Globus pallidus (tissue), 1 donor: ENCODE results near the gene TULP1.
"Not testable (repeated sequence)": the region's sequence is repeated elsewhere in the genome, so short reads cannot be mapped to it uniquely, and the experiment has no call there.

ENCODE experiments used
- DNase-seq: peaks from one replicate; pipeline ENCODE4 v3.0.0-alpha.2; 2015; ENCODE audit warnings: low spot score

TULP1 gene

DNA sequence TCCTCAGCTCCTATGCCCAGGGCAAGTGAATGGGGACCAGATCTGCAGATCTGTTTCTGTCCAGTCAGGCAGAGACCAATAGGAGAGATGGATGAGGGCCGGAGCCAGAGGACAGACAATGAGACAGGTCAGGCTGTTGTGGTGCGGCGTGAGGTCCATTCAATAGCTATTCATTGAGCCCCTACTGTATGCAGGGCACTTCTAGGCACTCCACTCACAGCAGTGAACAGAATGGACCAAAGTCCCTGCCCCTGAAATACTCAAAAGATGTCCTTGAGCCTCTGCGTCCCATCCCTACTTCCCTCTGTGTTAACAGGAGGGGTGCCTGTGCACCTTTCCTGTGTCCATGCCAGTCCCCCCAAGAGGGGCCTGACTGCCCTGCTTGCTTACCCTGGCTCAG, 8.5 kb upstream of the TULP1 start:
- DNase-seq: no peak

DNA sequence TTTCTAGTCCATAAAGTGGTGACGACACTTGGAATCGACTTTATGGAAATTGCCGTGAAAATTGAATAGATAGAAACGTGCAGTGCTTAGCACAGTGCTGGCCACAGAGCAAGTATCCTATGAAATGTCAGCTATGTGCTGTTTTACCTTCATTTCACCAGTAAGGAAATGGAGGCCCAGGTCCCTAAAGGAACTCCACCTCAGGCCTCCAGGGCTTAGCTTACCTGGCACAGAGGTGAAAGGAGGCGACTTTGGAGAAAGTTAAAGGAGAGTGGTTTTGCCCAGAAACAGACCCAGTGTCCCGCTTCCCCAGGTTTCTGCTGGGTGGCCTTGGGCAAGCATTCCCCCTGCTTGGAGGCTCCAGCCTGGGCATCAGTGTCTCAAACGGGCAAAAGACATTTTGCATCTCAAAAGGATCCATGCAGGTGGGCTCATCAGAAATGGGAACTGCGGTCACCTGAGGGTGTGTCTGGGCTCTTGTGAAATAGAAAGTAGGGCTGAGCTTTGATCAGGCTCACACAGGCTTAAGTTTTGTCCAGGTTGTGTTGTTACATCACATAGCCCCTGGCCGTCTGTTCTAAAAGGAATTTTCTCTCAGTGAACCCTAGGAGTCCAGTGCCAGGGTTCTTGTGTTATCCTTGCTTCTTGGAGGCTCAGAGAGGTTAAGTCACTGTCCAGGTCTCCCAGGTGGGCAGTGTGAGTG, 6.8 kb upstream of the TULP1 start:
- DNase-seq: no peak

DNA sequence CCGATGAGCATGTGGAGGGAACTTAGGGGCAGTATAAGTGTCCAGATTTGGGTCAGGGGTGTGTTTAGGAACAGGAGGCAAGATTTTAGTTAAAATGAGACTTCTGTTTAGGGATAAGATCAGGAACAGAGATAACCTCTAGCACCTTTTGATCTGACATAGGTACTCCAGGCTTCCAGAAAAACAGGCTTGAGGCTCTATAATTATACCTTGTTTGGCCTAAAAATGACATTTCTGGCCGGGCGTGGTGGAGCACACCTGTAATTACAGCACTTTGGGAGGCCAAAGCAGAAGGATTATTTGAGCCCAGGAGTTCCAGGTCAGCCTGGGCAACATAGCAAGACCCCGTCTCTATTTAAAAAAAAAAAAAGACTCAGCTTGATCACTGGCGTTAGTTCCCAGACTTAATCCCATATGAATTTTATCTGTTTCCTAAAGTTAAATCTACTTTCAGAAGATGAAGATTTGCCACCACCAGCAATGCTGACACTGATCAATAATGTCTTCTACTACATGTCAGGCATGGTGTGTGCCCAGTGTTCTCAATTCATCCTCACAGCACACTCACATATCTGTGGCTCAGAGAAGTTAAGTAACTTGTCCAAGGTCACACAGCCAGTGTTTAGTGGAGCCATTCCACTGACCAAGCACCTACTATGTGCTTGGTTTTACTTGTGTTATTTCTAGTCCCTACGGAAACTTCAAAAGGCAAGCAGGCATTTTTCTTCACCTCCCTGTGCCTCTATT, 6.0 kb upstream of the TULP1 start:
- DNase-seq: no peak

DNA sequence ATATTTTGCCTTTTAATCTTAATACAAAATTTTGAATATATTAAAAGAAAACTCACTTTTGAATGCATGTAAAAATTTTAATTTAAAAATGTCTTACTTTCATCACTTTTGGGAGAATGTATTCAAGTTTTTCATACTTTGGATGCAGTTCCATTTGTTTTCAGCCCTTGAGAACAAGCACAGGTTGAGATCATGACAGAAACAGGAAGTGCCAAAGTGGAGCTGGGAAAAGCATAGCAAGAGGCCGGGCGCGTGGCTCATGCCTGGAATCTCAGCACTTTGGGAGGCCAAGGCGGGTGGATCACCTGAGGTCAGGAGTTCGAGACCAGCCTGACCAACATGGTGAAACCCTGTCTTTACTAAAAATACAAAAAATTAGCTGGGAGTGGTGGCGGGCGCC, 5.3 kb upstream of the TULP1 start:
- DNase-seq: not testable (repeated sequence)

- DNase-seq: no peak
Observed at GRCh38 chr6:35516712-35517111, 4.0 kb upstream of the TULP1 start.

- DNase-seq: not testable (repeated sequence)
Observed at GRCh38 chr6:35515939-35516338, 3.2 kb upstream of the TULP1 start.

DNA sequence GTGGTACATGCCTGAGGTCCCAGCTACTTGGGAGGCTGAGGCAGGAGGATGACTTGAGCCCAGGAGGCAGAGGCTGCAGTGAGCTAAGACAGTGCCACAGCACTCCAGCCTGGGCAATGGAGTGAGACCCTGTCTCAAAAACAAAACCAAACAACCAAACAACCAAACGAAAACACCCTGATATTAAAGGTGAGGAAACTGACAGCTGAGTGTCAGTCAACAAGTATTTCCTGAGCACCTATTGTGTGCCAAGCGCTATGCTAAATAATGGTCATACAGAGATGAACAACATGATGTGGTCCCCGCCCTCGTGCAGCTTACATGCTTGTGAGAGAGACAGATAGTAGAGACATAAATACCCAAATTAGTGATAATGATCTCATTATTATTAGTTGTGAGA, 1.9 kb upstream of the TULP1 start:
- DNase-seq: no peak

- DNase-seq: no peak
Observed at GRCh38 chr6:35512006-35512405, 690 bp downstream of the TULP1 start.

DNA sequence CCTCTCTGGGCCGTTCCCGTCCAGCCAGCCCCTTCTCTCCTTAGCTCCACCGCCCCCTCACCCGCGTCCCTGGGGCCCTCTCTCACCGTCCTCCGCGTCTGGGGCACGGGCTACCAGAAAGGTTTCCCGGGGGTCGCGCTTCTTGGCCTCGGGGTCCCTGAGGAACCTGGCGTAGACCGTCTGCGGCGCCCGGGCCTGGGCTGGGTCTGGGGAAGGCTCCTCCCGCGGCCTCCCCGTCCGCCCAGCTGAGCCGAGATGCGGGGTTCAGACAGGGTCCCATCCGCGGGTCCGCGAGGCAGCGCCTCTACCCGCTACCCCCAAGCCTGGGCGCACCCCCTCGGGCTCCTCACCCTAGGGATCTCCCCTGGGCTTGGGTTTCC, 1.1 kb downstream of the TULP1 start:
- no peak for DNase-seq

DNA sequence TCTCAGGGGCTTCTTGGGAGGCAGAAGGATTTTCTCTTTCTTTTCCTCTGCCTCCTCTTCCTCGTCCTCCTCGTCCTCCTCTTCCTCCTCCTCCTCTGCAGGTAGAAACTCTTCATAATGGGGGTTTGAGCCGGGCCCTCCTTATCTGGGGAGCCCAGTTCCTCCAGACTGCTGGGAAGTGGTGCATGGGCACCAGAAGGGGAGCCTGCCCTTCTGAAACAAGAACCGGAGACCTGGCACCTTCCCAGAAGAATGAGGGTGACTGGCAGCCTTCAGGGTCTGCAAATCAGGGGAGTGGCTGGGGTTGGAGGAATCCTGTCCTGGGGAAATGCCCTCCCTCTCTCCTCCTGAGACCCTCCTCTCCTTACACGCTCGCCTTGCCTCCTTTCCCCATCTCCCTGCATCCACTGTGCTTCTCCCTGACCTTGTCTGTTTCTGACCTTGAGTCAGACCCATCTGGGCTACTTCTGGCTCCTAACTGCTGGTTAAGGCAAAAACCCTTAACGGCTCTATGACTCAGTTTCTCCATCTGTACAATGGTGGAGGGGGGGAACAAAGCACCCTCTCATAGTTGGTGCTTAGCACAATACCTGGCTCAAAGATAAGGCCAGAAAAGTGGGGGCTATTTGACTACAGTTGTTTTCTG, 1.7 kb downstream of the TULP1 start:
- no peak for DNase-seq

GRCh38 chr6:35508542-35508941, 4.2 kb downstream of the TULP1 start:
- no peak for DNase-seq

DNA sequence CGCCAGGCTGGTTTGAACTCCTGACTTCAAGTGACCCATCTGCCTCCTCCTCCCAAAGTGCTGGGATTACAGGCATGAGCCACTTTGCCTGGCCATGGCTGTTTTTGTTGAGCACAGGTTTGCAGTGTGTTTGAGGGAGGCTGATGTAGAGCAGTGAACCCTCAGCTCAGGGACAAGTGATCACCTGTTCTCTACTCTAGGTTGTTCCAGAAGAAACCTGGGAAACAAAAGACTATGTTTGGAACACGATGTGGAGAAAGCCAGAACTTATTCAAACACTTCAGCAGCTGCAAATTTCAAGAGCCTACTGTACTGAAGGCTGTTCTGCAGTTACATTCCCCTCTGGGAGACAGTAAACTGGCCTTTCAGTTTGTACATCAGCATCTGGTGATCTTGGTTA, 4.7 kb downstream of the TULP1 start:
- DNase-seq: no peak

GRCh38 chr6:35507221-35507620, 5.5 kb downstream of the TULP1 start:
- no peak for DNase-seq

DNA sequence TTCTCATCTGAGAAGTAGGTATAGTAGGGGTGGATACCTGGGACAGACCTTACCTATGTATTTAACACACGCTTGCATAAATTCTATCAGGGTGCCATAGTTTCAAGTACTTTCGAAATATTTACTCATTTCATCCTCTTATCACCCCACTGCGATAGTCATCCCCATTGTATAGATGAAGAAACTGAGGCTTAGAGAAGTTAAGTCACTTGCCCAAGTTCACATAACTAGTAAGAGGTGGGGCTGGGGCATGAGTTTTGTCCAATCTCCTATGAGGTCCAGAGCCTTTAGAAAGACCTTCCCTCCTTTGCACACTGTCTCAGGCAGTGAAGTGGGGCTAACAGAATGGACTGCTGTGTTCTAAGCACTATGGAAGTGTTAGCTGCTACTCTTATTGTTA, 6.2 kb downstream of the TULP1 start:
- no peak for DNase-seq

DNA sequence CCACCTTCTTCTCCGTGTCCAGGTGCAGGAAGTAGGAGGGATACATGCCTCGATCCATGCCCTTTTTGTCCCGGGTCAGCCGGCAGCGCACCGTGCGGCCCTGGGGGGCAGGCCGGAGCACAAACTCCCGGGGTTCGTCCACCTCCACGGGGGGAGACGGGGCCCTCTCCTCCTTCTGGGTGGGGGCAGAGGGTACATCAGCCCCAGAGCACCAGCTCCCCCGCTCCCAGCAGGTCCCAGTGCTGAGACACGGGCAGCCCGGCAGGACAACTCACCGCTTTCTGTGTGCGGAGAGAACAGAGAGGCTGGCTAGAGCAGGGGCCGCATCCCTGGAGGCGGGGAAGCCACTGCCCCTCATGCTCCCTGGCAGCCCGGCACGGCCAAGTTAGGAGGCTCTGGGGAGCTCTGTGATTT, 6.7 kb downstream of the TULP1 start:
- DNase-seq: no peak

DNA sequence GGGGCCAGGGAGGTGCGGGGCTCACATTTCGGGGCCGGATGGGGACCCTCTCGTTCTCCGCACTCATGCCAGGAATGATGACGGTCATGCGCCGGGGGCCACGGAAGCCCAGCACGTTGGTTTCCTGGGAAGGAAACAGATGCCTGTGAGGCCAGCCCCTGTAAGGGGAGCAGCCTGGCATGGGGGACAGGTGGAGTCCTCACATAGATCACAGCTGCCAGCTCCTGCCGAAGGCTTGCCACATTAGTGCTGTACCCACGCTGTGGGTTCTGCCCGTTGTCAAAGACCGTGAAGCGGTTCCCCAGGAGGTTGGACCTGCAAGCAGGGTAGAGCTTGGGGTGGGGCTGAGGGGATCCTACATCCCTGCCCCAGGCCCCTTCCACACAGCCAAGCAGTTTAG, 9.2 kb downstream of the TULP1 start:
- no peak for DNase-seq

- no peak for DNase-seq
Observed at GRCh38 chr6:35501784-35502183, 10.9 kb downstream of the TULP1 start.

GRCh38 chr6:35500782-35501181, 11.9 kb downstream of the TULP1 start:
- no peak for DNase-seq

GRCh38 chr6:35499372-35499771, 13.3 kb downstream of the TULP1 start:
- DNase-seq: no peak

DNA sequence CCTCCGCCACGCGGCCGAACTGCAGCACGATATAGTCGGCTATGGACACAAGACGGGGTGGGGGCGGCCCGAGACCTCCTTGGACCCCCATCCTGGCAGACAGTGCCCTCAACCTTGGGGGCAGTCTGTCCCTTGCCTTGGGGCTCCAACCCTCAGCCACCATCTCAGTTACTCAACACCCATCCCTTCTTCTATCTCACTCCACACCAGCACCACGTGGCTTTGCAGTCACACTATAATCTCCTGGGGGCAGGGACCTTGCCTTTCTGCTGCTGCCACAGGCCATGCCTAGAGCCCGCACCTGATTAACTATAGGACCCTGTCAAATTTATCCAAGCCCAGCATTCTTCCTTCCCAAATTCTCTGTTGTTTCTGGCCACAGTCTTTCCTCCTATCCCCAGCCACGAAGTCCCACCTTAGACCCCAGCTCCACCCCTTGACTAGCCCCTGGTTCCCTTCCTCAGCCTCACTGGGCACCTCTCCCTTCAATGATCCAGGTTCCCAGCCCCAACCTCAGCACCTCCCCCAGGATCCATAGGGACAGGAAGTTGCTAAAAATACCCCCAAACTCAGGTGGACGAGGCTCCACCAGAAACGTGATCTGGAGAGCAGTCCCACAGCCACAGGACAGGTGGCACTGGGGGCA, 14.2 kb downstream of the TULP1 start:
- DNase-seq: no peak

GRCh38 chr6:35497571-35498421, 14.9 kb downstream of the TULP1 start:
- no peak for DNase-seq
